GM23338 (cell line): ENCODE data around the gene EVC2. TPM values are rescaled to one million over a fixed set of nuclear protein-coding genes. Genes with fewer than 3 reads are reported as not detected.

Experiments used
- ATAC-seq: fragments of 200-7000 bp; cut with Tn5 transposase; 3 replicates; pipeline ENCODE4 v1.9.1; 2020
- DNase-seq: peaks from one replicate; pipeline ENCODE4 v3.0.0-alpha.2; 2015; ENCODE audit warnings: low spot score
- H2AFZ ChIP-seq: fragments of 200-600 bp; sonication (generic); 2 replicates; pipeline ENCODE4 v1.8.0; 2016; ENCODE audit warnings: antibody characterized with exemption, mild to moderate bottlenecking, moderate library complexity
- H3F3A ChIP-seq: fragments of 200-600 bp; sonication (generic); replicated peaks from 2 replicates; pipeline ENCODE4 v1.8.0; 2017; ENCODE audit warnings: antibody characterized with exemption, mixed run types, low read depth
- H3K27ac ChIP-seq: fragments of 200-600 bp; sonication (generic); 2 replicates; pipeline ENCODE4 v1.6.1; 2016; ENCODE audit warnings: low read depth
- H3K27me3 ChIP-seq: fragments of 200-600 bp; sonication (generic); 2 replicates; pipeline ENCODE4 v1.8.0; 2016; ENCODE audit warnings: mild to moderate bottlenecking, mixed run types, moderate library complexity; ENCODE audit not compliant: insufficient read depth
- H3K36me3 ChIP-seq: fragments of 200-600 bp; sonication (generic); 2 replicates; pipeline ENCODE4 v1.8.0; 2016; ENCODE audit warnings: mild to moderate bottlenecking; ENCODE audit not compliant: insufficient read depth
- H3K4me1 ChIP-seq: fragments of 200-600 bp; sonication (generic); 2 replicates; pipeline ENCODE4 v1.8.0; 2016; ENCODE audit warnings: mild to moderate bottlenecking, moderate library complexity; ENCODE audit not compliant: insufficient read depth
- H3K4me2 ChIP-seq: fragments of 200-600 bp; sonication (generic); 2 replicates; pipeline ENCODE4 v1.7.1; 2017; ENCODE audit warnings: mixed run types
- H3K4me3 ChIP-seq: fragments of 200-600 bp; sonication (generic); 2 replicates; pipeline ENCODE4 v1.6.1; 2016; ENCODE audit warnings: mixed run types
- H3K79me2 ChIP-seq: fragments of 200-600 bp; sonication (generic); replicated peaks from 2 replicates; pipeline ENCODE4 v1.8.0; 2017; ENCODE audit warnings: mild to moderate bottlenecking; ENCODE audit not compliant: insufficient read depth
- H3K9me2 ChIP-seq: fragments of 200-600 bp; sonication (generic); 2 replicates; pipeline ENCODE4 v1.8.0; 2017; ENCODE audit not compliant: insufficient read depth
- H4K20me1 ChIP-seq: fragments of 200-600 bp; sonication (generic); replicated peaks from 2 replicates; pipeline ENCODE4 v1.8.0; 2017; ENCODE audit warnings: mild to moderate bottlenecking; ENCODE audit not compliant: insufficient read depth
- H3K27ac Mint-ChIP-seq: 2 replicates; pipeline ENCODE4 v1.8.0; 2020; ENCODE audit warnings: inconsistent platforms, mild to moderate bottlenecking, moderate library complexity, mixed read lengths
- H3K27me3 Mint-ChIP-seq: 3 replicates; pipeline ENCODE4 v1.8.0; 2022; ENCODE audit warnings: low read depth, mild to moderate bottlenecking, moderate library complexity, mixed read lengths, inconsistent platforms; ENCODE audit not compliant: insufficient read depth, poor library complexity
- H3K36me3 Mint-ChIP-seq: 3 replicates; pipeline ENCODE4 v1.8.0; 2021; ENCODE audit warnings: low read depth, mild to moderate bottlenecking, inconsistent platforms, moderate library complexity, mixed read lengths
- H3K4me1 Mint-ChIP-seq: 3 replicates; pipeline ENCODE4 v1.8.0; 2020; ENCODE audit warnings: mild to moderate bottlenecking, inconsistent platforms, mixed read lengths
- H3K4me3 Mint-ChIP-seq: 3 replicates; pipeline ENCODE4 v1.8.0; 2021; ENCODE audit warnings: moderate library complexity, mild to moderate bottlenecking, inconsistent platforms, mixed read lengths
- H3K9me3 Mint-ChIP-seq: 3 replicates; pipeline ENCODE4 v1.8.0; 2020; ENCODE audit warnings: moderate library complexity, mild to moderate bottlenecking, inconsistent platforms, mixed read lengths
- CREB1 ChIP-seq: fragments of 250-450 bp; sonication (Bioruptor Pico); IDR thresholded peaks from 2 replicates; pipeline ENCODE4 v1.5.0; 2020; ENCODE audit warnings: low read depth, mild to moderate bottlenecking, moderate library complexity
- CTCF ChIP-seq, 2 experiments: fragments of 200-600 bp in 1 of 2; sonication (generic) in 1 of 2; conservative IDR thresholded peaks; 2 replicates each; pipeline versions ENCODE4 v1.5.1 to v1.6.1; 2016 to 2017; ENCODE audit warnings: antibody characterized with exemption in 2 of 2, low read depth in 2 of 2, mild to moderate bottlenecking in 2 of 2, moderate library complexity in 1 of 2
- EZH2 ChIP-seq: fragments of 200-600 bp; sonication (generic); IDR thresholded peaks from one replicate; pipeline ENCODE4 v1.8.0; 2017; ENCODE audit warnings: antibody characterized with exemption, mild to moderate bottlenecking, low read depth; ENCODE audit not compliant: unreplicated experiment
- EZH2phosphoT487 ChIP-seq: fragments of 200-600 bp; sonication (generic); IDR thresholded peaks from one replicate; pipeline ENCODE4 v1.8.1; 2018; ENCODE audit warnings: antibody characterized with exemption; ENCODE audit not compliant: unreplicated experiment
- JUNB ChIP-seq: IDR thresholded peaks from one replicate; pipeline ENCODE4 v1.6.1; 2016; ENCODE audit warnings: antibody characterized with exemption; ENCODE audit not compliant: unreplicated experiment
- NANOG ChIP-seq: IDR thresholded peaks from 2 replicates; pipeline ENCODE4 v1.6.1; 2016; ENCODE audit warnings: antibody characterized with exemption, borderline replicate concordance
- POLR2AphosphoS5 ChIP-seq: IDR thresholded peaks from 2 replicates; pipeline ENCODE4 v1.6.1; 2016; ENCODE audit warnings: antibody characterized with exemption, low read depth
- REST ChIP-seq: IDR thresholded peaks from one replicate; pipeline ENCODE4 v1.6.1; 2018; ENCODE audit warnings: antibody characterized with exemption; ENCODE audit not compliant: unreplicated experiment
- STAT1 ChIP-seq: IDR thresholded peaks from one replicate; pipeline ENCODE4 v1.6.1; 2016; ENCODE audit warnings: antibody characterized with exemption; ENCODE audit not compliant: unreplicated experiment
- ZNF114 ChIP-seq: fragments of 250-450 bp; sonication (Bioruptor Pico); IDR thresholded peaks from 2 replicates; pipeline ENCODE4 v1.5.0; 2020; ENCODE audit warnings: mild to moderate bottlenecking, moderate library complexity
- ZNF331 ChIP-seq: fragments of 250-450 bp; sonication (Bioruptor Pico); IDR thresholded peaks from 2 replicates; pipeline ENCODE4 v1.5.0; 2020; ENCODE audit warnings: low read depth, mild to moderate bottlenecking, moderate library complexity
- polyA plus RNA-seq: library from polyadenylated mRNA; unstranded; fragments of >200 nt; fragmentation: Nextera tagmentation; extraction: Ambion mirVana; gene quantifications from 2 replicates; pipeline ENCODE4 v1.2.1, GENCODE V29; 2016
- total RNA-seq: library from RNA; depleted of rRNA; stranded (reverse); fragments of >200 nt; shearing (Covaris generic); gene quantifications from 2 replicates; pipeline ENCODE4 v1.2.3, GENCODE V29; 2014
- TF ChIP-seq, protein P1 (sequence below): fragments of 250-450 bp; sonication (Bioruptor Pico); IDR thresholded peaks from 2 replicates; pipeline ENCODE4 v1.5.0; 2020; ENCODE audit warnings: mild to moderate bottlenecking, moderate library complexity
- TF ChIP-seq, protein P2 (sequence below): IDR thresholded peaks from 2 replicates; pipeline ENCODE4 v1.6.1; 2016; ENCODE audit warnings: antibody characterized with exemption

The EVC2 gene
- total and polyA plus RNA-seq, 2 experiments from 2014 or later: 3.4 to 11.5 TPM

DNA sequence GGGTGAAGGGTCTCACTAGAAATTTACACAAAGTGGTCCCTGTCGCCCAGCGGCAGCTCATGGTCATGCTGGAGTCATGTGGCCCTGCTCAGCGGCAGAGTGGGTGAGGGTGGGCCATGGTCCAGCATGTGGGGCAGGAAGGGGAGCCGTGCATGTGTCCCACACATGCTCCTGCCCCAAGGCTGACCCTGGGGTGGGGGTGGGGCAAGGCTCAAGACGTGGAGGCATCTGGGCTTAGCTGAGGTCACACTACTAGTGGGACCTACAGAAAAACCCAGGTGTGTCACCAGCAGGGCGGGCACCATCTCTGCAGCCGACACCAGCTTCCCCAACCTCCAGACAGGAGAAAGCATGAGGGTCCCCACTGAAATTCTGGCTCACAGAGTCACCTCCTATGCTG lies 45.0 kb upstream of the EVC2 start:
- H3K4me2 ChIP-seq: no peak overlapping the region
- no peak overlapping the region for H3K27ac Mint-ChIP-seq
- peaks cover 49% of the 10 kb centered on the region for H3K36me3 Mint-ChIP-seq
- H3K27me3 Mint-ChIP-seq: peaks cover 13% of the 10 kb centered on the region
- H3K79me2 ChIP-seq: no peaks in the 10 kb centered on the region
- TF ChIP-seq CTCF (conservative IDR thresholded peaks at IDR 0.05; ENCODE audit: low read depth in 2 of 2) (no peak), POLR2AphosphoS5 (no peak), ZNF114 (CRISPR knock-in tag) (no peak), STAT1 (no peak), CREB1 (no peak), JUNB (no peak), REST (no peak), NANOG (no peak), EZH2phosphoT487 (no peak), EZH2 (no peak), ZNF331 (CRISPR knock-in tag) (no peak)
- TF ChIP-seq, protein P1, sequence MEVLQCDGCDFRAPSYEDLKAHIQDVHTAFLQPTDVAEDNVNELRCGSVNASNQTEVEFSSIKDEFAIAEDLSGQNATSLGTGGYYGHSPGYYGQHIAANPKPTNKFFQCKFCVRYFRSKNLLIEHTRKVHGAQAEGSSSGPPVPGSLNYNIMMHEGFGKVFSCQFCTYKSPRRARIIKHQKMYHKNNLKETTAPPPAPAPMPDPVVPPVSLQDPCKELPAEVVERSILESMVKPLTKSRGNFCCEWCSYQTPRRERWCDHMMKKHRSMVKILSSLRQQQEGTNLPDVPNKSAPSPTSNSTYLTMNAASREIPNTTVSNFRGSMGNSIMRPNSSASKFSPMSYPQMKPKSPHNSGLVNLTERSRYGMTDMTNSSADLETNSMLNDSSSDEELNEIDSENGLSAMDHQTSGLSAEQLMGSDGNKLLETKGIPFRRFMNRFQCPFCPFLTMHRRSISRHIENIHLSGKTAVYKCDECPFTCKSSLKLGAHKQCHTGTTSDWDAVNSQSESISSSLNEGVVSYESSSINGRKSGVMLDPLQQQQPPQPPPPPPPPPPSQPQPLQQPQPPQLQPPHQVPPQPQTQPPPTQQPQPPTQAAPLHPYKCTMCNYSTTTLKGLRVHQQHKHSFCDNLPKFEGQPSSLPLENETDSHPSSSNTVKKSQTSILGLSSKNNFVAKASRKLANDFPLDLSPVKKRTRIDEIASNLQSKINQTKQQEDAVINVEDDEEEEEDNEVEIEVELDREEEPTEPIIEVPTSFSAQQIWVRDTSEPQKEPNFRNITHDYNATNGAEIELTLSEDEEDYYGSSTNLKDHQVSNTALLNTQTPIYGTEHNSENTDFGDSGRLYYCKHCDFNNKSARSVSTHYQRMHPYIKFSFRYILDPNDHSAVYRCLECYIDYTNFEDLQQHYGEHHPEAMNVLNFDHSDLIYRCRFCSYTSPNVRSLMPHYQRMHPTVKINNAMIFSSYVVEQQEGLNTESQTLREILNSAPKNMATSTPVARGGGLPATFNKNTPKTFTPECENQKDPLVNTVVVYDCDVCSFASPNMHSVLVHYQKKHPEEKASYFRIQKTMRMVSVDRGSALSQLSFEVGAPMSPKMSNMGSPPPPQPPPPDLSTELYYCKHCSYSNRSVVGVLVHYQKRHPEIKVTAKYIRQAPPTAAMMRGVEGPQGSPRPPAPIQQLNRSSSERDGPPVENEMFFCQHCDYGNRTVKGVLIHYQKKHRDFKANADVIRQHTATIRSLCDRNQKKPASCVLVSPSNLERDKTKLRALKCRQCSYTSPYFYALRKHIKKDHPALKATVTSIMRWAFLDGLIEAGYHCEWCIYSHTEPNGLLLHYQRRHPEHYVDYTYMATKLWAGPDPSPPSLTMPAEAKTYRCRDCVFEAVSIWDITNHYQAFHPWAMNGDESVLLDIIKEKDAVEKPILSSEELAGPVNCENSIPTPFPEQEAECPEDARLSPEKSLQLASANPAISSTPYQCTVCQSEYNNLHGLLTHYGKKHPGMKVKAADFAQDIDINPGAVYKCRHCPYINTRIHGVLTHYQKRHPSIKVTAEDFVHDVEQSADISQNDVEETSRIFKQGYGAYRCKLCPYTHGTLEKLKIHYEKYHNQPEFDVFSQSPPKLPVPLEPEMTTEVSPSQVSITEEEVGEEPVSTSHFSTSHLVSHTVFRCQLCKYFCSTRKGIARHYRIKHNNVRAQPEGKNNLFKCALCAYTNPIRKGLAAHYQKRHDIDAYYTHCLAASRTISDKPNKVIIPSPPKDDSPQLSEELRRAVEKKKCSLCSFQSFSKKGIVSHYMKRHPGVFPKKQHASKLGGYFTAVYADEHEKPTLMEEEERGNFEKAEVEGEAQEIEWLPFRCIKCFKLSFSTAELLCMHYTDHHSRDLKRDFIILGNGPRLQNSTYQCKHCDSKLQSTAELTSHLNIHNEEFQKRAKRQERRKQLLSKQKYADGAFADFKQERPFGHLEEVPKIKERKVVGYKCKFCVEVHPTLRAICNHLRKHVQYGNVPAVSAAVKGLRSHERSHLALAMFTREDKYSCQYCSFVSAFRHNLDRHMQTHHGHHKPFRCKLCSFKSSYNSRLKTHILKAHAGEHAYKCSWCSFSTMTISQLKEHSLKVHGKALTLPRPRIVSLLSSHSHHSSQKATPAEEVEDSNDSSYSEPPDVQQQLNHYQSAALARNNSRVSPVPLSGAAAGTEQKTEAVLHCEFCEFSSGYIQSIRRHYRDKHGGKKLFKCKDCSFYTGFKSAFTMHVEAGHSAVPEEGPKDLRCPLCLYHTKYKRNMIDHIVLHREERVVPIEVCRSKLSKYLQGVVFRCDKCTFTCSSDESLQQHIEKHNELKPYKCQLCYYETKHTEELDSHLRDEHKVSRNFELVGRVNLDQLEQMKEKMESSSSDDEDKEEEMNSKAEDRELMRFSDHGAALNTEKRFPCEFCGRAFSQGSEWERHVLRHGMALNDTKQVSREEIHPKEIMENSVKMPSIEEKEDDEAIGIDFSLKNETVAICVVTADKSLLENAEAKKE (CRISPR knock-in tag): no peak
- TF ChIP-seq, protein P2, sequence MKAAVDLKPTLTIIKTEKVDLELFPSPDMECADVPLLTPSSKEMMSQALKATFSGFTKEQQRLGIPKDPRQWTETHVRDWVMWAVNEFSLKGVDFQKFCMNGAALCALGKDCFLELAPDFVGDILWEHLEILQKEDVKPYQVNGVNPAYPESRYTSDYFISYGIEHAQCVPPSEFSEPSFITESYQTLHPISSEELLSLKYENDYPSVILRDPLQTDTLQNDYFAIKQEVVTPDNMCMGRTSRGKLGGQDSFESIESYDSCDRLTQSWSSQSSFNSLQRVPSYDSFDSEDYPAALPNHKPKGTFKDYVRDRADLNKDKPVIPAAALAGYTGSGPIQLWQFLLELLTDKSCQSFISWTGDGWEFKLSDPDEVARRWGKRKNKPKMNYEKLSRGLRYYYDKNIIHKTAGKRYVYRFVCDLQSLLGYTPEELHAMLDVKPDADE: no peak
- H3K4me1 ChIP-seq: peaks cover 22% of the 10 kb centered on the region
- no peak overlapping the region for H2AFZ ChIP-seq
- no peaks in the 10 kb centered on the region for H3K9me3 Mint-ChIP-seq
- no peak overlapping the region for H3K27ac ChIP-seq
- no peaks in the 10 kb centered on the region for H4K20me1 ChIP-seq
- H3F3A ChIP-seq: no peaks in the 10 kb centered on the region
- H3K4me3 ChIP-seq: no peak overlapping the region
- peaks cover 37% of the 10 kb centered on the region for H3K4me1 Mint-ChIP-seq
- H3K9me2 ChIP-seq: no peaks in the 10 kb centered on the region
- H3K4me3 Mint-ChIP-seq: no peak overlapping the region
- no peaks in the 10 kb centered on the region for H3K27me3 ChIP-seq
- DNase-seq: no peak
- H3K36me3 ChIP-seq: no peaks in the 10 kb centered on the region
- ATAC-seq: no peak
